Hepatocyte (in vitro differentiated cells): Measurements from ENCODE around the gene SLC25A13.

ENCODE experiments used
- CTCF ChIP-seq: fragments of 200-600 bp; sonication (generic); IDR thresholded peaks from 2 replicates; pipeline ENCODE4 v1.5.1; 2016; ENCODE audit warnings: antibody characterized with exemption, mild to moderate bottlenecking; ENCODE audit not compliant: poor library complexity
- EZH2 ChIP-seq: fragments of 200-600 bp; sonication (generic); IDR thresholded peaks from 2 replicates; pipeline ENCODE4 v1.6.1; 2016; ENCODE audit warnings: antibody characterized with exemption, mild to moderate bottlenecking, borderline replicate concordance
- EZH2phosphoT487 ChIP-seq: fragments of 200-600 bp; sonication (generic); IDR thresholded peaks from one replicate; pipeline ENCODE4 v1.6.1; 2018; ENCODE audit warnings: antibody characterized with exemption, mild to moderate bottlenecking, low read depth, moderate library complexity; ENCODE audit not compliant: unreplicated experiment, severe bottlenecking

- no peak for TF ChIP-seq EZH2phosphoT487
- TF ChIP-seq CTCF: no peak
- TF ChIP-seq EZH2: no peak
These were observed at the start of gene SLC25A13 for GRCh38 chr7:96321658-96322372.
